Keratinocyte (primary cell): ENCODE results near the gene TRPV5. TPM values are rescaled to one million over a fixed set of nuclear protein-coding genes. Genes with fewer than 3 reads are reported as not detected.

Experiments used
- DNase-seq: peaks from one replicate; pipeline ENCODE4 v3.0.0-alpha.2; 2011; ENCODE audit warnings: low read depth, missing footprints, low spot score
- FAIRE-seq: peaks from 2 replicates; lab custom pipeline; 2011; peaks lifted over from hg19 to GRCh38; lab: Jason Lieb, UNC
- H2AFZ ChIP-seq: 2 replicates; pipeline ENCODE4 v1.6.0; 2012; ENCODE audit warnings: low read length, control low read depth, inconsistent platforms; ENCODE audit not compliant: control insufficient read depth
- H3K27ac ChIP-seq: 2 replicates; pipeline ENCODE4 v1.5.1; 2011; ENCODE audit warnings: low read length; ENCODE audit not compliant: control insufficient read depth, insufficient read depth
- H3K27me3 ChIP-seq: 3 replicates; pipeline ENCODE4 v1.6.0; 2011; ENCODE audit warnings: low read length; ENCODE audit not compliant: control insufficient read depth, insufficient read depth; ENCODE audit errors: extremely low read depth
- H3K36me3 ChIP-seq, 2 experiments: 2 replicates in 1 of 2; 3 replicates in 1 of 2; pipeline ENCODE4 v1.5.1; 2011; ENCODE audit warnings: low read length in 2 of 2, mild to moderate bottlenecking in 1 of 2; ENCODE audit not compliant: control insufficient read depth in 2 of 2, insufficient read depth in 2 of 2; ENCODE audit errors: extremely low read depth in 1 of 2
- H3K4me1 ChIP-seq: 3 replicates; pipeline ENCODE4 v1.5.1; 2011; ENCODE audit warnings: low read length; ENCODE audit not compliant: control insufficient read depth, insufficient read depth; ENCODE audit errors: extremely low read depth
- H3K4me2 ChIP-seq: 3 replicates; pipeline ENCODE4 v1.6.0; 2011; ENCODE audit warnings: low read depth, low read length; ENCODE audit not compliant: control insufficient read depth, insufficient read depth; ENCODE audit errors: extremely low read depth
- H3K4me3 ChIP-seq, 3 experiments: fragments of 200-600 bp in 1 of 3; sonication (generic) in 1 of 3; 2 replicates in 2 of 3; 3 replicates in 1 of 3; pipeline ENCODE4 v1.5.1; 2011 to 2016; ENCODE audit warnings: low read length in 3 of 3, mild to moderate bottlenecking in 3 of 3, control low read depth in 2 of 3, inconsistent platforms in 1 of 3, low read depth in 1 of 3, mixed read lengths in 1 of 3, mixed run types in 1 of 3, moderate library complexity in 1 of 3; ENCODE audit not compliant: control insufficient read depth in 2 of 3, insufficient read depth in 2 of 3; ENCODE audit errors: extremely low read depth in 1 of 3
- H3K79me2 ChIP-seq: 2 replicates; pipeline ENCODE4 v1.6.0; 2012; ENCODE audit warnings: low read length; ENCODE audit not compliant: control insufficient read depth, insufficient read depth
- H3K9ac ChIP-seq: 3 replicates; pipeline ENCODE4 v1.6.0; 2011; ENCODE audit warnings: low read length; ENCODE audit not compliant: control insufficient read depth, insufficient read depth; ENCODE audit errors: extremely low read depth
- H3K9me1 ChIP-seq: 3 replicates; pipeline ENCODE4 v1.6.0; 2011; ENCODE audit warnings: low read length; ENCODE audit not compliant: control insufficient read depth, insufficient read depth; ENCODE audit errors: extremely low read depth
- H3K9me3 ChIP-seq: 2 replicates; pipeline ENCODE4 v1.5.1; 2012; ENCODE audit warnings: low read depth, low read length; ENCODE audit not compliant: control insufficient read depth
- H4K20me1 ChIP-seq: 3 replicates; pipeline ENCODE4 v1.6.0; 2011; ENCODE audit warnings: low read length; ENCODE audit not compliant: control insufficient read depth, insufficient read depth; ENCODE audit errors: extremely low read depth
- EZH2 ChIP-seq: IDR thresholded peaks from one replicate; pipeline ENCODE4 v1.6.1; 2012; ENCODE audit warnings: inconsistent platforms, mild to moderate bottlenecking, low read length, moderate library complexity
- dilution Hi-C: fragments of 300-500 bp; cut with MboI; formaldehyde crosslinking; loops from one replicate; pipeline ENCODE4 v1.7.0; 2020; ENCODE audit warnings: low sequenced_read_pairs; ENCODE audit not compliant: extremely low pct_ligation_motif_present
- polyA plus RNA-seq, 5 experiments: library from polyadenylated mRNA; depleted of rRNA in 3 of 5; stranded (reverse) in 3 of 5; stranded (forward) in 1 of 5; unstranded in 1 of 5; fragments of >200 nt; gene quantifications; 1 replicate in 1 of 5; 2 replicates in 3 of 5; 3 replicates in 1 of 5; pipeline versions ENCODE4 v1.2.1 to v1.2.3, GENCODE V29; 2011 to 2012; ENCODE audit warnings: missing spikeins in 2 of 5, low read depth in 1 of 5, low replicate concordance in 1 of 5
- TF ChIP-seq, protein P1 (sequence below), 3 experiments: IDR thresholded peaks in 1 of 3; conservative IDR thresholded peaks in 1 of 3; optimal IDR thresholded peaks in 1 of 3; 2 replicates in 2 of 3; 3 replicates in 1 of 3; pipeline versions ENCODE3 to v1.5.1; 2011; ENCODE audit warnings: low read length in 3 of 3, mild to moderate bottlenecking in 3 of 3, moderate library complexity in 2 of 3, control low read depth in 1 of 3, inconsistent platforms in 1 of 3; ENCODE audit not compliant: insufficient read depth in 2 of 3; ENCODE audit errors: extremely low read depth in 1 of 3

Gene TRPV5
- polyA plus RNA-seq, 1 donor (not counting 4 experiments of a cell fraction or from before 2014, with no cell fraction given): not detected

DNA sequence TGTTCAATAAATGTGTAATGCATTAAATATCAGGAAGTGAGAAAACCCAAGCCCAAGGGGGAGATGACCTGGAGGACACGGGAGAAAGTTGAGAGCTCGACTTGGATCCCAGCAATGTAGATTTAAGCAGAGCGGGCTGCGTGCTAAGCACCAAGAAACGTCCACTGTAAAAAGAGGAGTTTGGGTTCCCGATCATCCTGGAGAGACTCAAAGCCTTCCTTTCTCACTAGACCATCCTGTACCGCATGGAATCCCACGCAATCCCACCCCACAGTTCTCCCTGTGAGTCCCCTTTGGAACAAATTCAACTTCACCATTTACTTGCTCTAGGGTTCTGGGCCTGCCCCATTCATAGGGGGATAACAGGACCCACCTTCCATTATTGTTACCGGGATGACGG is 50.4 kb downstream of the TRPV5 start:
- H3K4me2 ChIP-seq: no peak overlapping the region
- FAIRE-seq (no peak), DNase-seq (no peak)
- dilution Hi-C loops: no loop called here
- H3K9ac ChIP-seq: no peak overlapping the region
- H3K79me2 ChIP-seq: no peaks in the 10 kb centered on the region
- no peak overlapping the region for H3K27ac ChIP-seq
- no peaks in the 10 kb centered on the region for H3K27me3 ChIP-seq
- TF ChIP-seq, protein P1, sequence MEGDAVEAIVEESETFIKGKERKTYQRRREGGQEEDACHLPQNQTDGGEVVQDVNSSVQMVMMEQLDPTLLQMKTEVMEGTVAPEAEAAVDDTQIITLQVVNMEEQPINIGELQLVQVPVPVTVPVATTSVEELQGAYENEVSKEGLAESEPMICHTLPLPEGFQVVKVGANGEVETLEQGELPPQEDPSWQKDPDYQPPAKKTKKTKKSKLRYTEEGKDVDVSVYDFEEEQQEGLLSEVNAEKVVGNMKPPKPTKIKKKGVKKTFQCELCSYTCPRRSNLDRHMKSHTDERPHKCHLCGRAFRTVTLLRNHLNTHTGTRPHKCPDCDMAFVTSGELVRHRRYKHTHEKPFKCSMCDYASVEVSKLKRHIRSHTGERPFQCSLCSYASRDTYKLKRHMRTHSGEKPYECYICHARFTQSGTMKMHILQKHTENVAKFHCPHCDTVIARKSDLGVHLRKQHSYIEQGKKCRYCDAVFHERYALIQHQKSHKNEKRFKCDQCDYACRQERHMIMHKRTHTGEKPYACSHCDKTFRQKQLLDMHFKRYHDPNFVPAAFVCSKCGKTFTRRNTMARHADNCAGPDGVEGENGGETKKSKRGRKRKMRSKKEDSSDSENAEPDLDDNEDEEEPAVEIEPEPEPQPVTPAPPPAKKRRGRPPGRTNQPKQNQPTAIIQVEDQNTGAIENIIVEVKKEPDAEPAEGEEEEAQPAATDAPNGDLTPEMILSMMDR (optimal IDR thresholded peaks at IDR 0.05 in 1 of 3, IDR thresholded peaks at IDR 0.05 in 1 of 3, conservative IDR thresholded peaks at IDR 0.05 in 1 of 3; ENCODE audit: extremely low read depth in 1 of 3, insufficient read depth in 2 of 3, low read length in 3 of 3): no peak
- TF ChIP-seq EZH2: no peak
- no peak overlapping the region for H3K4me3 ChIP-seq
- H3K9me3 ChIP-seq: no peaks in the 10 kb centered on the region
- H3K4me1 ChIP-seq: peaks cover 18% of the 10 kb centered on the region
- no peaks in the 10 kb centered on the region for H3K9me1 ChIP-seq
- no peaks in the 10 kb centered on the region for H3K36me3 ChIP-seq
- H4K20me1 ChIP-seq: no peaks in the 10 kb centered on the region
- H2AFZ ChIP-seq: no peak overlapping the region

DNA sequence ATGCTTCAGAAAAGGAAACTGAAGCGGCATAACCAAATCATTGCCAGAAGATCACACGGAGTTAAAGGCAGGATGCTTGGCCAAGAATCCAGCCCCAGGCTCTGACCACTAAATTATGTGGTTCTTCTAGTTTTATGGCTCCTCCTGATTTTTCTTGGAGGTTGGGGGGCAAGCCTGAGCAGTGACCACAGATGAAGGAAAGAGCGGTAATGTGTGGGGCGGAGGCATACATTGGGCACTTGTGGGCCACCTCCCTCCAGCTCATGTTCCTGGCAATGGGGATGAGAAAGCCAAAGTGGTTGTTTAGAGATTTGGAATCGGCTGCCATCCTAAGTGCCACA is 51.2 kb downstream of the TRPV5 start:
- no peaks in the 10 kb centered on the region for H3K9me3 ChIP-seq
- FAIRE-seq (no peak), DNase-seq (no peak)
- dilution Hi-C loops: no loop called here
- H4K20me1 ChIP-seq: no peaks in the 10 kb centered on the region
- TF ChIP-seq EZH2: no peak
- TF ChIP-seq, protein P1 (optimal IDR thresholded peaks at IDR 0.05 in 1 of 3, IDR thresholded peaks at IDR 0.05 in 1 of 3, conservative IDR thresholded peaks at IDR 0.05 in 1 of 3; ENCODE audit: extremely low read depth in 1 of 3, insufficient read depth in 2 of 3, low read length in 3 of 3): no peak
- H2AFZ ChIP-seq: no peak overlapping the region
- H3K27me3 ChIP-seq: no peaks in the 10 kb centered on the region
- no peaks in the 10 kb centered on the region for H3K36me3 ChIP-seq
- H3K9me1 ChIP-seq: no peaks in the 10 kb centered on the region
- H3K27ac ChIP-seq: no peak overlapping the region
- peaks cover 18% of the 10 kb centered on the region for H3K4me1 ChIP-seq
- H3K9ac ChIP-seq: no peak overlapping the region
- H3K4me3 ChIP-seq: no peak overlapping the region
- H3K79me2 ChIP-seq: no peaks in the 10 kb centered on the region
- peak overlapping the region; percentile 49 for H3K4me2 ChIP-seq
